ENCODE results near the gene LYZ. TPM values are rescaled to one million over a fixed set of nuclear protein-coding genes. Genes with fewer than 3 reads are reported as not detected.

LYZ gene
- 1.8 and 8.3 TPM in 2 replicates for total RNA-seq

GRCh38 chr12:69348162-69348938 lies at the start of gene LYZ:
LYZ (plus strand) TSS chr12:69348381; CDS start chr12:69348409, 28 bp downstream.
- H3K27ac ChIP-seq (ENCODE audit: low read depth, low read length), result no peak within 1 kb of the TSS
- no peak within 1 kb of the TSS for H3K4me3 ChIP-seq (ENCODE audit: insufficient read depth, low read length)
- H3K4me2 ChIP-seq (ENCODE audit: insufficient read depth, low read length), result no peak within 1 kb of the TSS
- DNase-seq (ENCODE audit: insufficient read length, low spot score, missing footprints), result no peak
- no peaks in the 10 kb centered on the region for H3K9me3 ChIP-seq (ENCODE audit: low read depth, low read length)
- H3K27me3 ChIP-seq (ENCODE audit: insufficient read depth, low read length), result peaks cover 10% of the 10 kb centered on the region
- no peak for TF ChIP-seq CTCF (IDR thresholded peaks at IDR 0.05; ENCODE audit: extremely low read depth, low read depth, low read length)
- H3K4me1 ChIP-seq (ENCODE audit: insufficient read depth, low read length), result no peaks in the 10 kb centered on the region
- H3K36me3 ChIP-seq (ENCODE audit: insufficient read depth, low read length), result no peaks in the 10 kb centered on the region
- no peak within 1 kb of the TSS for H2AFZ ChIP-seq (ENCODE audit: low read length)
- no peaks in the 10 kb centered on the region for H4K20me1 ChIP-seq (ENCODE audit: insufficient read depth, low read length)
- no peaks in the 10 kb centered on the region for H3K79me2 ChIP-seq (ENCODE audit: insufficient read depth, low read length)

- Histone ChIP-seq H2AFZ (ENCODE audit: low read length) (no peak overlapping the region), H4K20me1 (ENCODE audit: insufficient read depth, low read length) (no peaks in the 10 kb centered on the region), H3K27me3 (ENCODE audit: insufficient read depth, low read length) (peaks cover 8% of the 10 kb centered on the region), H3K36me3 (ENCODE audit: insufficient read depth, low read length) (no peaks in the 10 kb centered on the region), H3K79me2 (ENCODE audit: insufficient read depth, low read length) (no peaks in the 10 kb centered on the region), H3K4me1 (ENCODE audit: insufficient read depth, low read length) (no peaks in the 10 kb centered on the region), H3K4me3 (ENCODE audit: insufficient read depth, low read length) (no peak overlapping the region), H3K9me3 (ENCODE audit: low read depth, low read length) (no peaks in the 10 kb centered on the region), H3K4me2 (ENCODE audit: insufficient read depth, low read length) (no peak overlapping the region), H3K27ac (ENCODE audit: low read depth, low read length) (no peak overlapping the region)
- DNase-seq (ENCODE audit: insufficient read length, low spot score, missing footprints), result no peak
- no peak for TF ChIP-seq CTCF (IDR thresholded peaks at IDR 0.05; ENCODE audit: extremely low read depth, low read depth, low read length)
Observed at GRCh38 chr12:69298947-69299346, 49.2 kb upstream of the LYZ start.

- H3K4me2 ChIP-seq (ENCODE audit: insufficient read depth, low read length), result no peak overlapping the region
- H3K36me3 ChIP-seq (ENCODE audit: insufficient read depth, low read length), result no peaks in the 10 kb centered on the region
- H3K79me2 ChIP-seq (ENCODE audit: insufficient read depth, low read length), result no peaks in the 10 kb centered on the region
- no peak for DNase-seq (ENCODE audit: insufficient read length, low spot score, missing footprints)
- no peak overlapping the region for H3K4me3 ChIP-seq (ENCODE audit: insufficient read depth, low read length)
- no peaks in the 10 kb centered on the region for H4K20me1 ChIP-seq (ENCODE audit: insufficient read depth, low read length)
- H3K27me3 ChIP-seq (ENCODE audit: insufficient read depth, low read length), result peaks cover 2% of the 10 kb centered on the region
- no peak for TF ChIP-seq CTCF (IDR thresholded peaks at IDR 0.05; ENCODE audit: extremely low read depth, low read depth, low read length)
- H3K4me1 ChIP-seq (ENCODE audit: insufficient read depth, low read length), result no peaks in the 10 kb centered on the region
- no peaks in the 10 kb centered on the region for H3K9me3 ChIP-seq (ENCODE audit: low read depth, low read length)
- H2AFZ ChIP-seq (ENCODE audit: low read length), result no peak overlapping the region
- H3K27ac ChIP-seq (ENCODE audit: low read depth, low read length), result no peak overlapping the region
Observed at GRCh38 chr12:69304284-69304683, 43.9 kb upstream of the LYZ start.

- TF ChIP-seq CTCF (IDR thresholded peaks at IDR 0.05; ENCODE audit: extremely low read depth, low read depth, low read length), result no peak
- no peak for DNase-seq (ENCODE audit: insufficient read length, low spot score, missing footprints)
- no peak overlapping the region for H3K27ac ChIP-seq (ENCODE audit: low read depth, low read length)
- H3K4me3 ChIP-seq (ENCODE audit: insufficient read depth, low read length), result no peak overlapping the region
- no peaks in the 10 kb centered on the region for H3K4me1 ChIP-seq (ENCODE audit: insufficient read depth, low read length)
- no peak overlapping the region for H2AFZ ChIP-seq (ENCODE audit: low read length)
- no peaks in the 10 kb centered on the region for H3K79me2 ChIP-seq (ENCODE audit: insufficient read depth, low read length)
- no peaks in the 10 kb centered on the region for H3K36me3 ChIP-seq (ENCODE audit: insufficient read depth, low read length)
- H3K9me3 ChIP-seq (ENCODE audit: low read depth, low read length), result no peaks in the 10 kb centered on the region
- H3K27me3 ChIP-seq (ENCODE audit: insufficient read depth, low read length), result no peaks in the 10 kb centered on the region
- no peak overlapping the region for H3K4me2 ChIP-seq (ENCODE audit: insufficient read depth, low read length)
- H4K20me1 ChIP-seq (ENCODE audit: insufficient read depth, low read length), result no peaks in the 10 kb centered on the region
Observed at GRCh38 chr12:69309461-69309860, 38.7 kb upstream of the LYZ start.
